ENCODE measurements around the gene ZNF324. TPM values are rescaled to one million over a fixed set of nuclear protein-coding genes. Genes with fewer than 3 reads are reported as not detected.

ZNF324 gene
- total and polyA plus RNA-seq, 4 donors: 2.3 to 8.4 (median 5.5) TPM

- H3K4me3 ChIP-seq (ENCODE audit: low read depth in 1 of 3, low read length in 3 of 3): no peak overlapping the region
- no peak overlapping the region for H3K9ac ChIP-seq (ENCODE audit: low read depth in 1 of 2, low read length in 2 of 2)
- 92% methylated on average over 2 of the region's 2 CpGs for WGBS
- H3K27me3 ChIP-seq (ENCODE audit: control insufficient read depth in 4 of 4, insufficient read depth in 4 of 4, low read length in 3 of 4): no peaks in the 10 kb centered on the region
- peaks cover 6 to 12% (median 7%) of the 10 kb centered on the region in 4 donors for H3K4me1 ChIP-seq (ENCODE audit: control insufficient read depth in 4 of 4, insufficient read depth in 4 of 4, low read length in 3 of 4)
- TF ChIP-seq TAF1 (conservative IDR thresholded peaks at IDR 0.05): no peak
- TF ChIP-seq FOXA2 (IDR thresholded peaks at IDR 0.05): no peak
- no peak for TF ChIP-seq NR2F2 (IDR thresholded peaks at IDR 0.05)
- no peak for TF ChIP-seq REST (IDR thresholded peaks at IDR 0.05)
- TF ChIP-seq RAD21 (IDR thresholded peaks at IDR 0.05): no peak
- TF ChIP-seq YY1 (IDR thresholded peaks at IDR 0.05): no peak
- no peak for TF ChIP-seq FOXA1 (IDR thresholded peaks at IDR 0.05)
- no peak for TF ChIP-seq ATF3 (IDR thresholded peaks at IDR 0.05)
- TF ChIP-seq CTCF (IDR thresholded peaks at IDR 0.05; ENCODE audit: low read depth, low read length, missing input control): no peak
- TF ChIP-seq MAX (IDR thresholded peaks at IDR 0.05): no peak
- no peaks in the 10 kb centered on the region for H3K9me3 ChIP-seq (ENCODE audit: control insufficient read depth in 4 of 4, low read length in 3 of 4)
- no peak for DNase-seq (ENCODE audit: low spot score)
- H3K36me3 ChIP-seq (ENCODE audit: control insufficient read depth in 4 of 4, insufficient read depth in 3 of 4, low read depth in 1 of 4, low read length in 3 of 4): peaks cover 0 to 15% (median 5%) of the 10 kb centered on the region in 4 donors
- no peak overlapping the region for H3K27ac ChIP-seq (ENCODE audit: low read depth in 1 of 2, low read length in 2 of 2)
Measured at GRCh38 chr19:58480831-58481230, 14.0 kb downstream of the ZNF324 start.

GRCh38 chr19:58482372-58482771, 15.5 kb downstream of the ZNF324 start:
- peaks cover 0 to 2% (median under 1%) of the 10 kb centered on the region in 4 donors for H3K4me1 ChIP-seq (ENCODE audit: control insufficient read depth in 4 of 4, insufficient read depth in 4 of 4, low read length in 3 of 4)
- TF ChIP-seq YY1 (IDR thresholded peaks at IDR 0.05): no peak
- TF ChIP-seq CTCF (IDR thresholded peaks at IDR 0.05; ENCODE audit: low read depth, low read length, missing input control): no peak
- TF ChIP-seq TAF1 (conservative IDR thresholded peaks at IDR 0.05): no peak
- TF ChIP-seq RXRA (IDR thresholded peaks at IDR 0.05): no peak
- TF ChIP-seq HNF4A (conservative IDR thresholded peaks at IDR 0.05): no peak
- no peak for TF ChIP-seq GABPA (IDR thresholded peaks at IDR 0.05 in 1 of 2, conservative IDR thresholded peaks at IDR 0.05 in 1 of 2)
- TF ChIP-seq NR2F2 (IDR thresholded peaks at IDR 0.05): no peak
- no peak for TF ChIP-seq SP1 (IDR thresholded peaks at IDR 0.05)
- WGBS: 93% methylated on average over 7 of the region's 7 CpGs
- H3K9me3 ChIP-seq (ENCODE audit: control insufficient read depth in 4 of 4, low read length in 3 of 4): no peaks in the 10 kb centered on the region
- no peak overlapping the region for H3K4me3 ChIP-seq (ENCODE audit: low read depth in 1 of 3, low read length in 3 of 3)
- no peak for DNase-seq (ENCODE audit: low spot score)
- no peaks in the 10 kb centered on the region for H3K27me3 ChIP-seq (ENCODE audit: control insufficient read depth in 4 of 4, insufficient read depth in 4 of 4, low read length in 3 of 4)
- no peak overlapping the region for H3K27ac ChIP-seq (ENCODE audit: low read depth in 1 of 2, low read length in 2 of 2)
- no peak overlapping the region for H3K9ac ChIP-seq (ENCODE audit: low read depth in 1 of 2, low read length in 2 of 2)
- peaks cover 0 to 15% (median 5%) of the 10 kb centered on the region in 4 donors for H3K36me3 ChIP-seq (ENCODE audit: control insufficient read depth in 4 of 4, insufficient read depth in 3 of 4, low read depth in 1 of 4, low read length in 3 of 4)

All from liver (tissue), 9 donors.